K562 (cell line): ENCODE data around the gene TNFRSF13B. TPM values are rescaled to one million over a fixed set of nuclear protein-coding genes. Genes with fewer than 3 reads are reported as not detected.
A peak's percentile ranks its signal among the peaks of the same experiment; 100 is the strongest.

Experiments used
- ATF1 ChIP-seq, 2 experiments: fragments of 450-650 bp in 1 of 2; IDR thresholded peaks; 2 replicates each; pipeline ENCODE4 v1.6.1; 2016; ENCODE audit warnings: missing compliant biosample characterization in 1 of 2, missing genetic modification characterization in 1 of 2
- CEBPG ChIP-seq, 3 experiments: fragments of 200-800 bp in 1 of 3; sonication (Bioruptor generic) in 1 of 3; sonication (generic) in 1 of 3; formaldehyde crosslinking in 1 of 3; IDR thresholded peaks in 2 of 3; conservative IDR thresholded peaks in 1 of 3; 2 replicates each; pipeline versions ENCODE4 v1.6.1 to v1.8.0; 2016 to 2022; ENCODE audit warnings: missing compliant biosample characterization in 2 of 3, missing genetic modification characterization in 2 of 3, mild to moderate bottlenecking in 1 of 3, missing genetic modification reagents in 1 of 3
- CTBP1 ChIP-seq: fragments of 450-650 bp; IDR thresholded peaks from 2 replicates; pipeline ENCODE4 v1.6.1; 2016; ENCODE audit warnings: borderline replicate concordance
- CTCF ChIP-seq, 3 experiments: IDR thresholded peaks in 2 of 3; conservative IDR thresholded peaks in 1 of 3; 2 replicates each; pipeline ENCODE4 v1.5.1; 2011 to 2012; ENCODE audit warnings: low read length in 3 of 3, mild to moderate bottlenecking in 3 of 3, control low read depth in 2 of 3, improper control_type of control experiment in 1 of 3, inconsistent platforms in 1 of 3, low read depth in 1 of 3, mixed read lengths in 1 of 3, moderate library complexity in 1 of 3; ENCODE audit not compliant: insufficient read depth in 2 of 3
- KLF16 ChIP-seq: IDR thresholded peaks from 2 replicates; pipeline ENCODE4 v1.6.1; 2016; ENCODE audit warnings: antibody characterized with exemption
- MAZ ChIP-seq, 2 experiments: fragments of 450-650 bp in 1 of 2; sonication (generic) in 1 of 2; formaldehyde crosslinking; IDR thresholded peaks in 1 of 2; conservative IDR thresholded peaks in 1 of 2; 2 replicates each; pipeline versions ENCODE4 v1.4.0 to v1.5.0; 2020; ENCODE audit warnings: mild to moderate bottlenecking in 1 of 2, missing genetic modification reagents in 1 of 2
- STAG1 ChIP-seq: sonication (generic); formaldehyde crosslinking; IDR thresholded peaks from 2 replicates; pipeline ENCODE4 v1.5.0; 2020; ENCODE audit warnings: missing genetic modification reagents, borderline replicate concordance
- STAT6 ChIP-seq: sonication (generic); formaldehyde crosslinking; IDR thresholded peaks from 2 replicates; pipeline ENCODE4 v1.8.1; 2023; ENCODE audit warnings: mild to moderate bottlenecking, missing genetic modification reagents
- TEAD1 ChIP-seq, 2 experiments: fragments of 450-650 bp in 1 of 2; sonication (generic) in 1 of 2; formaldehyde crosslinking; IDR thresholded peaks; 2 replicates each; pipeline versions ENCODE4 v1.4.0 to v1.8.0; 2020 to 2022; ENCODE audit warnings: mild to moderate bottlenecking in 2 of 2, missing genetic modification reagents in 1 of 2
- TFAP4 ChIP-seq: sonication (generic); formaldehyde crosslinking; IDR thresholded peaks from 2 replicates; pipeline ENCODE4 v1.8.0; 2022; ENCODE audit warnings: missing genetic modification reagents, mild to moderate bottlenecking, moderate library complexity, borderline replicate concordance
- XRCC5 ChIP-seq: fragments of 200-400 bp; formaldehyde crosslinking; IDR thresholded peaks from 2 replicates; pipeline ENCODE4 v1.6.1; 2017; ENCODE audit warnings: low read depth, mild to moderate bottlenecking, low read length
- ZBTB12 ChIP-seq: fragments of 250-450 bp; sonication (Bioruptor Pico); IDR thresholded peaks from 2 replicates; pipeline ENCODE4 v1.4.0; 2020
- ZBTB8A ChIP-seq: fragments of 450-650 bp; IDR thresholded peaks from 2 replicates; pipeline ENCODE4 v1.6.1; 2018; ENCODE audit warnings: mild to moderate bottlenecking, moderate library complexity; ENCODE audit not compliant: partially characterized antibody
- ZNF12 ChIP-seq: sonication (generic); formaldehyde crosslinking; IDR thresholded peaks from 2 replicates; pipeline ENCODE4 v1.4.0; 2020; ENCODE audit warnings: mild to moderate bottlenecking, missing genetic modification reagents
- polyA plus RNA-seq, 8 experiments: library from polyadenylated mRNA; depleted of rRNA in 4 of 8; stranded (reverse) in 5 of 8; unstranded in 3 of 8; fragments of >200 nt; fragmentation: Nextera tagmentation in 2 of 8; fragmentation: Illumina TruSeq in 1 of 8; extraction: Ambion mirVana in 2 of 8; extraction: Trizol in 1 of 8; gene quantifications; 2 replicates each; pipeline versions ENCODE4 v1.2.1 to v1.2.3, GENCODE V29; 2011 to 2014; ENCODE audit warnings: inconsistent platforms in 1 of 8, missing spikeins in 1 of 8
- total RNA-seq, 7 experiments: library from RNA; depleted of rRNA in 6 of 7; stranded (reverse); fragments of >200 nt in 6 of 7; fragmentation: Illumina TruSeq in 2 of 7; extraction: Trizol in 2 of 7; gene quantifications; 2 replicates each; pipeline versions ENCODE4 v1.2.1 to v1.2.3, GENCODE V29; 2011 to 2021; ENCODE audit warnings: low replicate concordance in 1 of 7

TNFRSF13B gene
- total and polyA plus RNA-seq, 9 of the 15 experiments (the other 6 are each of a cell fraction or from before 2014, with no cell fraction given): not detected

- TF ChIP-seq STAT6 (CRISPR knock-in tag) (no peak), ATF1 (CRISPR knock-in tag; IDR thresholded peaks at IDR 0.05) (no peak), ATF1 (tag; IDR thresholded peaks at IDR 0.05) (no peak), TFAP4 (CRISPR knock-in tag) (peak; percentile 33; the same call in 1 of the 2 replicates), STAG1 (CRISPR knock-in tag) (peak; percentile 70; the same call in 1 of the 2 replicates), ZBTB8A (no peak), MAZ (CRISPR knock-in tag; conservative IDR thresholded peaks at IDR 0.05 in 1 of 2, IDR thresholded peaks at IDR 0.05 in 1 of 2) (peak in 1 of 2 experiments; percentile 62; a peak in 2 of 4 replicates), CTCF (IDR thresholded peaks at IDR 0.05 in 2 of 3, conservative IDR thresholded peaks at IDR 0.05 in 1 of 3; ENCODE audit: insufficient read depth in 2 of 3, low read depth in 1 of 3, low read length in 3 of 3) (peak; percentile 78 to 92 (median 89)), CTBP1 (0 out of 2 replicates have a peak, but pooled peaks have one; percentile 13), TEAD1 (CRISPR knock-in tag; IDR thresholded peaks at IDR 0.05) (0 out of 4 replicates have a peak, but pooled peaks of 1 of the 2 experiments have one; percentile 30), ZNF12 (CRISPR knock-in tag) (no peak), ZBTB12 (CRISPR knock-in tag) (no peak), CEBPG (CRISPR knock-in tag; IDR thresholded peaks at IDR 0.05) (no peak), CEBPG (tag; conservative IDR thresholded peaks at IDR 0.05 in 1 of 2, IDR thresholded peaks at IDR 0.05 in 1 of 2) (no peak), KLF16 (0 out of 2 replicates have a peak, but pooled peaks have one; percentile 28), XRCC5 (0 out of 2 replicates have a peak, but pooled peaks have one; percentile 35)
Measured at GRCh38 chr17:17001874-17002520, 30.1 kb upstream of the TNFRSF13B start (continued).
